Suprapubic skin (tissue), 3 donors: ENCODE results near the gene SPOCK1.

ENCODE experiments used
- POLR2A ChIP-seq, 2 donors: fragments of 450-650 bp; IDR thresholded peaks; one replicate each; pipeline ENCODE4 v1.6.1; 2017; ENCODE audit warnings: antibody characterized with exemption in 2 of 2, mild to moderate bottlenecking in 2 of 2, moderate library complexity in 2 of 2
- TF ChIP-seq, protein P1 (sequence below), 2 donors: fragments of 200-600 bp in 1 of 2; fragments of 450-650 bp in 1 of 2; sonication (generic) in 1 of 2; IDR thresholded peaks; one replicate each; pipeline ENCODE4 v1.5.1; 2016 to 2019; ENCODE audit warnings: antibody characterized with exemption in 2 of 2, mild to moderate bottlenecking in 1 of 2, moderate library complexity in 1 of 2

DNA sequence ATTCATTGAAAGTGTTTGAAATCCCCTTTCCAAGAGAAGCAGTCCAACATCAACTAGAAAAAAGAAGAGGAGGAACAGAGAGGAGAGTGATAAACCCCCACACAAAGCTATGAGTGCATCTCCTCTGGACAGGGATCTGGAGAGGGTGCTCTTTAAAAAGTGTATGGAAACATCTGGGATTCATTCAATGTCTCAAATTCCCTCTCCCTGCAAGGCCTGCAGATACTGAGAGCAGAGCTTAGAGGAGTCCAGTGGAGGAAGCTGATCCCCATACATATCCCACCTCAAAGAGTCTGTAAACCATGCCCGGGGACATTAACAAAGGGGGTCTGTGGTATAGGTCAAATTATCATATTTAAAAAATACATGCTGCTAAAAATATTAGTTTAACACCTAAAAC, 2.2 kb downstream of the SPOCK1 start:
- TF ChIP-seq, protein P1, sequence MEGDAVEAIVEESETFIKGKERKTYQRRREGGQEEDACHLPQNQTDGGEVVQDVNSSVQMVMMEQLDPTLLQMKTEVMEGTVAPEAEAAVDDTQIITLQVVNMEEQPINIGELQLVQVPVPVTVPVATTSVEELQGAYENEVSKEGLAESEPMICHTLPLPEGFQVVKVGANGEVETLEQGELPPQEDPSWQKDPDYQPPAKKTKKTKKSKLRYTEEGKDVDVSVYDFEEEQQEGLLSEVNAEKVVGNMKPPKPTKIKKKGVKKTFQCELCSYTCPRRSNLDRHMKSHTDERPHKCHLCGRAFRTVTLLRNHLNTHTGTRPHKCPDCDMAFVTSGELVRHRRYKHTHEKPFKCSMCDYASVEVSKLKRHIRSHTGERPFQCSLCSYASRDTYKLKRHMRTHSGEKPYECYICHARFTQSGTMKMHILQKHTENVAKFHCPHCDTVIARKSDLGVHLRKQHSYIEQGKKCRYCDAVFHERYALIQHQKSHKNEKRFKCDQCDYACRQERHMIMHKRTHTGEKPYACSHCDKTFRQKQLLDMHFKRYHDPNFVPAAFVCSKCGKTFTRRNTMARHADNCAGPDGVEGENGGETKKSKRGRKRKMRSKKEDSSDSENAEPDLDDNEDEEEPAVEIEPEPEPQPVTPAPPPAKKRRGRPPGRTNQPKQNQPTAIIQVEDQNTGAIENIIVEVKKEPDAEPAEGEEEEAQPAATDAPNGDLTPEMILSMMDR (IDR thresholded peaks at IDR 0.05), result no peak
- TF ChIP-seq POLR2A (IDR thresholded peaks at IDR 0.05), result no peak
